SK-N-SH (cell line): ENCODE data around the gene RSRC1. TPM values are rescaled to one million over a fixed set of nuclear protein-coding genes. Genes with fewer than 3 reads are reported as not detected.

Experiments used
- CTCF ChIA-PET: fragments of 300-600, 350-600 bp; formaldehyde crosslinking; extraction: SDS; loops from one replicate; lab custom pipeline; 2021; lab: Yijun Ruan, JAX
- POLR2A ChIA-PET: fragments of 350-600 bp; sonication (Branson Sonifier 250); formaldehyde crosslinking; extraction: SDS; loops from one replicate; lab custom pipeline; 2020; ENCODE audit warnings: antibody characterized with exemption, inconsistent platforms; lab: Yijun Ruan, JAX
- DNase-seq: peaks from one replicate; pipeline ENCODE4 v3.0.0; 2012
- H2AFZ ChIP-seq: fragments of 200-600 bp; sonication (generic); 2 replicates; pipeline ENCODE4 v1.8.1; 2016; ENCODE audit warnings: antibody characterized with exemption, mild to moderate bottlenecking, low read depth
- H3F3A ChIP-seq: fragments of 200-600 bp; sonication (generic); replicated peaks from 2 replicates; pipeline ENCODE3; 2016; ENCODE audit warnings: antibody characterized with exemption, mild to moderate bottlenecking; ENCODE audit not compliant: insufficient read depth
- H3K27ac ChIP-seq, 2 experiments: fragments of 200-500 bp in 1 of 2; fragments of 200-600 bp in 1 of 2; sonication (Bioruptor generic) in 1 of 2; sonication (generic), shearing (Covaris generic) in 1 of 2; 2 replicates each; pipeline versions ENCODE4 v1.5.1 to v1.6.1; 2014 to 2016; ENCODE audit warnings: low read depth in 2 of 2, inconsistent platforms in 1 of 2, low read length in 1 of 2, mild to moderate bottlenecking in 1 of 2, mixed read lengths in 1 of 2
- H3K27me3 ChIP-seq: fragments of 200-600 bp; sonication (generic), shearing (Covaris generic); 2 replicates; pipeline ENCODE4 v1.6.1; 2016; ENCODE audit warnings: mixed run types; ENCODE audit not compliant: insufficient read depth
- H3K36me3 ChIP-seq, 2 experiments: fragments of 200-500 bp in 1 of 2; fragments of 200-600 bp in 1 of 2; sonication (Bioruptor generic) in 1 of 2; sonication (generic) in 1 of 2; replicated peaks in 1 of 2; 2 replicates each; pipeline versions ENCODE3 to v1.5.1; 2014 to 2016; ENCODE audit warnings: low read length in 1 of 2, mild to moderate bottlenecking in 1 of 2; ENCODE audit not compliant: insufficient read depth in 2 of 2, control insufficient read depth in 1 of 2
- H3K4me1 ChIP-seq, 2 experiments: fragments of 200-500 bp in 1 of 2; fragments of 200-600 bp in 1 of 2; sonication (Bioruptor generic) in 1 of 2; sonication (generic), shearing (Covaris generic) in 1 of 2; 2 replicates each; pipeline versions ENCODE4 v1.5.1 to v1.6.1; 2014 to 2016; ENCODE audit warnings: low read depth in 1 of 2, low read length in 1 of 2, mixed run types in 1 of 2; ENCODE audit not compliant: insufficient read depth in 2 of 2, control insufficient read depth in 1 of 2
- H3K4me2 ChIP-seq: fragments of 200-600 bp; sonication (generic), shearing (Covaris generic); 2 replicates; pipeline ENCODE4 v1.6.1; 2017; ENCODE audit warnings: mixed run types
- H3K4me3 ChIP-seq, 2 experiments: fragments of 200-500 bp in 1 of 2; fragments of 200-600 bp in 1 of 2; sonication (Bioruptor generic) in 1 of 2; sonication (generic), shearing (Covaris generic) in 1 of 2; 2 replicates each; pipeline versions ENCODE4 v1.5.1 to v1.8.1; 2014 to 2016; ENCODE audit warnings: low read depth in 2 of 2, inconsistent platforms in 1 of 2, low read length in 1 of 2, mild to moderate bottlenecking in 1 of 2, mixed read lengths in 1 of 2, moderate library complexity in 1 of 2
- H3K79me2 ChIP-seq: fragments of 200-600 bp; sonication (generic); 2 replicates; pipeline ENCODE4 v1.8.1; 2017; ENCODE audit warnings: mild to moderate bottlenecking; ENCODE audit not compliant: insufficient read depth
- H3K9ac ChIP-seq: fragments of 200-600 bp; sonication (generic); 2 replicates; pipeline ENCODE4 v1.6.1; 2017; ENCODE audit warnings: mixed run types
- H3K9me2 ChIP-seq: fragments of 200-600 bp; sonication (generic); 2 replicates; pipeline ENCODE4 v1.6.1; 2017; ENCODE audit warnings: mixed run types
- H3K9me3 ChIP-seq: fragments of 200-600 bp; sonication (generic); 2 replicates; pipeline ENCODE4 v1.6.1; 2017; ENCODE audit warnings: mixed run types, mild to moderate bottlenecking, moderate library complexity
- H4K20me1 ChIP-seq: fragments of 200-600 bp; sonication (generic); 2 replicates; pipeline ENCODE4 v1.6.1; 2017; ENCODE audit warnings: mild to moderate bottlenecking, mixed run types; ENCODE audit not compliant: insufficient read depth
- CHD2 ChIP-seq: fragments of 150-350 bp; IDR thresholded peaks from 2 replicates; pipeline ENCODE4 v1.6.1; 2018; ENCODE audit warnings: low read length; ENCODE audit not compliant: partially characterized antibody
- CTCF ChIP-seq: fragments of 200-600 bp; sonication (generic); IDR thresholded peaks from 2 replicates; pipeline ENCODE4 v1.6.1; 2017; ENCODE audit warnings: antibody characterized with exemption, mild to moderate bottlenecking, moderate library complexity
- ELF1 ChIP-seq: IDR thresholded peaks from 2 replicates; pipeline ENCODE4 v1.4.0; 2012
- EP300 ChIP-seq, 2 experiments: IDR thresholded peaks; 2 replicates each; pipeline versions ENCODE4 v1.4.0 to v1.6.1; 2012; ENCODE audit warnings: borderline replicate concordance in 1 of 2, low read depth in 1 of 2, low read length in 1 of 2
- EZH2phosphoT487 ChIP-seq: fragments of 200-600 bp; sonication (generic); IDR thresholded peaks from 2 replicates; pipeline ENCODE4 v1.6.1; 2017; ENCODE audit warnings: low read depth, mixed run types, mild to moderate bottlenecking, antibody characterized with exemption, moderate library complexity, borderline replicate concordance
- FOSL2 ChIP-seq: IDR thresholded peaks from 2 replicates; pipeline ENCODE4 v1.4.0; 2012; ENCODE audit warnings: low read depth, mild to moderate bottlenecking, moderate library complexity, borderline replicate concordance
- FOXJ3 ChIP-seq: sonication (generic); formaldehyde crosslinking; IDR thresholded peaks from 2 replicates; pipeline ENCODE4 v1.5.1; 2020; ENCODE audit warnings: mild to moderate bottlenecking, missing genetic modification reagents
- GABPA ChIP-seq: IDR thresholded peaks from 2 replicates; pipeline ENCODE4 v1.4.0; 2012; ENCODE audit warnings: low read depth, mild to moderate bottlenecking
- GATA2 ChIP-seq: sonication (generic); formaldehyde crosslinking; IDR thresholded peaks from 2 replicates; pipeline ENCODE4 v1.5.0; 2020; ENCODE audit warnings: mild to moderate bottlenecking, missing genetic modification reagents
- JUND ChIP-seq: IDR thresholded peaks from 2 replicates; pipeline ENCODE4 v1.4.0; 2012
- MAX ChIP-seq: IDR thresholded peaks from 2 replicates; pipeline ENCODE4 v1.4.0; 2012; ENCODE audit warnings: low read depth
- MEF2A ChIP-seq: IDR thresholded peaks from 2 replicates; pipeline ENCODE4 v1.4.0; 2012; ENCODE audit warnings: low read depth, borderline replicate concordance
- MXI1 ChIP-seq: IDR thresholded peaks from 2 replicates; pipeline ENCODE4 v1.6.1; 2012; ENCODE audit warnings: mild to moderate bottlenecking, low read depth, low read length, improper control_type of control experiment
- NFIC ChIP-seq: IDR thresholded peaks from 2 replicates; pipeline ENCODE4 v1.4.0; 2012; ENCODE audit warnings: borderline replicate concordance
- RAD21 ChIP-seq: IDR thresholded peaks from 2 replicates; pipeline ENCODE4 v1.6.1; 2012; ENCODE audit warnings: mild to moderate bottlenecking, low read length
- RCOR1 ChIP-seq: fragments of 150-350 bp; IDR thresholded peaks from 2 replicates; pipeline ENCODE4 v1.6.1; 2017; ENCODE audit warnings: antibody characterized with exemption, low read length
- REST ChIP-seq: IDR thresholded peaks from 2 replicates; pipeline ENCODE4 v1.6.1; 2012; ENCODE audit warnings: mild to moderate bottlenecking, low read depth, low read length, moderate library complexity
- TAF1 ChIP-seq: IDR thresholded peaks from 2 replicates; pipeline ENCODE4 v1.6.1; 2012; ENCODE audit warnings: low read depth, mild to moderate bottlenecking, low read length, moderate library complexity, borderline replicate concordance
- TCF12 ChIP-seq: IDR thresholded peaks from 2 replicates; pipeline ENCODE4 v1.4.0; 2012
- TEAD4 ChIP-seq: IDR thresholded peaks from 2 replicates; pipeline ENCODE4 v1.4.0; 2012; ENCODE audit warnings: mild to moderate bottlenecking, borderline replicate concordance; ENCODE audit not compliant: insufficient read depth
- USF2 ChIP-seq: fragments of 150-350 bp; IDR thresholded peaks from 2 replicates; pipeline ENCODE4 v1.6.1; 2017; ENCODE audit warnings: antibody characterized with exemption, low read length, low read depth, borderline replicate concordance
- WGBS: methylation state at CpG from one replicate; pipeline ENCODE4 v1.1.6; 2017; ENCODE audit warnings: low lambda C conversion rate; 5-methylcytosine and 5-hydroxymethylcytosine counted together
- polyA plus RNA-seq, 3 experiments: library from polyadenylated mRNA; depleted of rRNA; stranded (reverse); fragments of >200 nt; gene quantifications; 2 replicates each; pipeline ENCODE4 v1.2.3, GENCODE V29; 2012

Gene RSRC1
- polyA plus RNA-seq, 1 of the 3 experiments (the other 2 are of a cell fraction) = 4.5 TPM

- Histone ChIP-seq H3K79me2 (no peaks in the 10 kb centered on the region), H3F3A (no peaks in the 10 kb centered on the region), H3K9me2 (no peaks in the 10 kb centered on the region), H3K4me1 (peaks cover 15 to 19% of the 10 kb centered on the region in 2 experiments; a peak in 3 of 4 replicates), H3K9me3 (no peaks in the 10 kb centered on the region), H4K20me1 (no peaks in the 10 kb centered on the region), H3K27ac (peak overlapping the region in 1 of 2 experiments; percentile 96; a peak in 2 of 4 replicates), H3K36me3 (no peaks in the 10 kb centered on the region), H2AFZ (no peak overlapping the region), H3K4me3 (no peak overlapping the region), H3K9ac (no peak overlapping the region), H3K27me3 (no peaks in the 10 kb centered on the region), H3K4me2 (no peak overlapping the region)
- CTCF ChIA-PET = interaction anchor here (1.0 to 3.9 kb wide), 4 partner anchors 43 to 58 kb away, joined by 3 to 13 read pairs (median 4); no protein-coding TSS in a partner anchor
- POLR2A ChIA-PET = no interaction called here
- 26% methylated on average over 2 of the region's 2 CpGs for WGBS
- peak; percentile 40 for DNase-seq
- peak; percentile 41 for TF ChIP-seq CHD2
- peak; percentile 93 for TF ChIP-seq GATA2 (CRISPR knock-in tag)
- TF ChIP-seq TCF12 = 0 out of 2 replicates have a peak, but pooled peaks have one; percentile 32
- TF ChIP-seq EP300 (IDR thresholded peaks at IDR 0.05; ENCODE audit: borderline replicate concordance in 1 of 2, low read depth in 1 of 2, low read length in 1 of 2) = peak in 1 of 2 experiments; percentile 94; a peak in 2 of 4 replicates
- peak; percentile 57; the same call in 1 of the 2 replicates for TF ChIP-seq TEAD4
- TF ChIP-seq RCOR1 = peak; percentile 87; the same call in 1 of the 2 replicates
- TF ChIP-seq MXI1 = peak; percentile 32; the same call in 1 of the 2 replicates
- TF ChIP-seq FOXJ3 (CRISPR knock-in tag) = peak; percentile 68
- TF ChIP-seq EZH2phosphoT487 = no peak
- TF ChIP-seq GABPA = no peak
- TF ChIP-seq JUND = peak; percentile 23; the same call in 1 of the 2 replicates
- TF ChIP-seq MEF2A = no peak
- TF ChIP-seq FOSL2 = no peak
These were observed 378.8 kb downstream of the RSRC1 start for GRCh38 chr3:158488670-158489069.

GRCh38 chr3:158489181-158489580 lies 379.3 kb downstream of the RSRC1 start:
- Histone ChIP-seq H4K20me1 (no peaks in the 10 kb centered on the region), H3K9me2 (no peaks in the 10 kb centered on the region), H3F3A (no peaks in the 10 kb centered on the region), H3K36me3 (no peaks in the 10 kb centered on the region), H3K27me3 (no peaks in the 10 kb centered on the region), H3K79me2 (no peaks in the 10 kb centered on the region), H3K27ac (peak overlapping the region in 1 of 2 experiments; percentile 96; a peak in 2 of 4 replicates), H3K9ac (no peak overlapping the region), H3K4me1 (peaks cover 15% of the 10 kb centered on the region in 2 experiments; a peak in 3 of 4 replicates), H3K4me3 (no peak overlapping the region), H3K9me3 (no peaks in the 10 kb centered on the region), H2AFZ (no peak overlapping the region), H3K4me2 (no peak overlapping the region)
- peak; percentile 7 for DNase-seq
- CTCF ChIA-PET = interaction anchor here (1.3 to 3.9 kb wide), 5 partner anchors 35 to 882 kb away, joined by 3 to 13 read pairs (median 3); no protein-coding TSS in a partner anchor
- POLR2A ChIA-PET = no interaction called here
- TF ChIP-seq NFIC (no peak), MAX (no peak), CHD2 (no peak), RAD21 (no peak), ELF1 (no peak), USF2 (no peak), GABPA (no peak), TAF1 (no peak), FOXJ3 (CRISPR knock-in tag) (no peak), FOSL2 (no peak), EP300 (IDR thresholded peaks at IDR 0.05; ENCODE audit: borderline replicate concordance in 1 of 2, low read depth in 1 of 2, low read length in 1 of 2) (no peak), MXI1 (no peak), MEF2A (no peak), RCOR1 (no peak), REST (no peak), CTCF (no peak)
